ENCODE data around the gene FBXL4. TPM values are rescaled to one million over a fixed set of nuclear protein-coding genes. Genes with fewer than 3 reads are reported as not detected.

Gene FBXL4
- total RNA-seq, 1 donor from 2014 or later, result 13.1 TPM

GRCh38 chr6:98827295-98828159, 120.2 kb downstream of the FBXL4 start:
- DNase-seq (ENCODE audit: low read depth), result no peak
- TF ChIP-seq CTCF (conservative IDR thresholded peaks at IDR 0.05; ENCODE audit: low read depth, low read length), result no peak
- H3K4me3 ChIP-seq (ENCODE audit: low read depth, low read length), result no peak overlapping the region

GRCh38 chr6:98825600-98826230, 122.0 kb downstream of the FBXL4 start:
- no peak overlapping the region for H3K4me3 ChIP-seq (ENCODE audit: low read depth, low read length)
- TF ChIP-seq CTCF (conservative IDR thresholded peaks at IDR 0.05; ENCODE audit: low read depth, low read length), result no peak
- no peak for DNase-seq (ENCODE audit: low read depth)

GRCh38 chr6:98824902-98825599, 122.7 kb downstream of the FBXL4 start:
- DNase-seq (ENCODE audit: low read depth), result no peak
- no peak overlapping the region for H3K4me3 ChIP-seq (ENCODE audit: low read depth, low read length)
- TF ChIP-seq CTCF (conservative IDR thresholded peaks at IDR 0.05; ENCODE audit: low read depth, low read length), result no peak

GRCh38 chr6:98824162-98824901, 123.4 kb downstream of the FBXL4 start:
- no peak for DNase-seq (ENCODE audit: low read depth)
- TF ChIP-seq CTCF (conservative IDR thresholded peaks at IDR 0.05; ENCODE audit: low read depth, low read length), result no peak
- H3K4me3 ChIP-seq (ENCODE audit: low read depth, low read length), result no peak overlapping the region

- no peak for DNase-seq (ENCODE audit: low read depth)
- H3K4me3 ChIP-seq (ENCODE audit: low read depth, low read length), result no peak overlapping the region
- TF ChIP-seq CTCF (conservative IDR thresholded peaks at IDR 0.05; ENCODE audit: low read depth, low read length), result no peak
These were observed 124.2 kb downstream of the FBXL4 start for GRCh38 chr6:98823428-98824161.

Measured in epithelial cell of proximal tubule (primary cell).